C1 segment of cervical spinal cord (tissue), 14 donors: ENCODE results near the gene ELN.
A peak's percentile ranks its signal among the peaks of the same experiment; 100 is the strongest.

Experiments
- DNase-seq, 14 donors: peaks; one replicate each; lab custom pipeline; 2025; lab: John Stamatoyannopoulos, UW

Gene ELN

DNA sequence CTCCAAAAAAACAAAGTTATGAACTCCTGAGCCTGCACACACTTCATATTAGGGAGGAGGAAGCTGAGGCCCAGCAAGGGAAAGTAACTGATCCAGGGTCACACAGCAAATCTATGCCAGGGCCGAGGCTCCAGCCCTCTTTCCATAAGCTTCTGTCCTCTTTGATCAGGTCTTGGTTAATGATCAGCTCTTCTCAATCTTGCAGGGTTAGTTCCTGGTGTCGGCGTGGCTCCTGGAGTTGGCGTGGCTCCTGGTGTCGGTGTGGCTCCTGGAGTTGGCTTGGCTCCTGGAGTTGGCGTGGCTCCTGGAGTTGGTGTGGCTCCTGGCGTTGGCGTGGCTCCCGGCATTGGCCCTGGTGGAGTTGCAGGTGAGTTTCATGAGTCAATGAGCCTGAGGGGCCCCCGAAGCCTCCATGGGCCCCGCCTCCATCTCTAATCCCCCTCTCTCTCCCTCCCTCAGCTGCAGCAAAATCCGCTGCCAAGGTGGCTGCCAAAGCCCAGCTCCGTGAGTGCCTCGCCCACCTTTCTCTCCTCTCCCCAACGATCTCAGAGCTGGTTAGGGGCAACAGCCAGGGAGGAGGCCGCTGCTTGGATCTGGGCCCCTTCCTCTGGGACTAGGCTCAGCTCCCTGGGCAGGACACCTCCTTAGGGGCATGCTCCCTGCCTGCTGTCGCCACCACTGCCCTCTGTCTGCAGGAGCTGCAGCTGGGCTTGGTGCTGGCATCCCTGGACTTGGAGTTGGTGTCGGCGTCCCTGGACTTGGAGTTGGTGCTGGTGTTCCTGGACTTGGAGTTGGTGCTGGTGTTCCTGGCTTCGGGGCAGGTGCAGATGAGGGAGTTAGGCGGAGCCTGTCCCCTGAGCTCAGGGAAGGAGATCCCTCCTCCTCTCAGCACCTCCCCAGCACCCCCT lies 32.0 kb downstream of the ELN start:
- peak in 1 of 14 donors; percentile 71 for DNase-seq

DNA sequence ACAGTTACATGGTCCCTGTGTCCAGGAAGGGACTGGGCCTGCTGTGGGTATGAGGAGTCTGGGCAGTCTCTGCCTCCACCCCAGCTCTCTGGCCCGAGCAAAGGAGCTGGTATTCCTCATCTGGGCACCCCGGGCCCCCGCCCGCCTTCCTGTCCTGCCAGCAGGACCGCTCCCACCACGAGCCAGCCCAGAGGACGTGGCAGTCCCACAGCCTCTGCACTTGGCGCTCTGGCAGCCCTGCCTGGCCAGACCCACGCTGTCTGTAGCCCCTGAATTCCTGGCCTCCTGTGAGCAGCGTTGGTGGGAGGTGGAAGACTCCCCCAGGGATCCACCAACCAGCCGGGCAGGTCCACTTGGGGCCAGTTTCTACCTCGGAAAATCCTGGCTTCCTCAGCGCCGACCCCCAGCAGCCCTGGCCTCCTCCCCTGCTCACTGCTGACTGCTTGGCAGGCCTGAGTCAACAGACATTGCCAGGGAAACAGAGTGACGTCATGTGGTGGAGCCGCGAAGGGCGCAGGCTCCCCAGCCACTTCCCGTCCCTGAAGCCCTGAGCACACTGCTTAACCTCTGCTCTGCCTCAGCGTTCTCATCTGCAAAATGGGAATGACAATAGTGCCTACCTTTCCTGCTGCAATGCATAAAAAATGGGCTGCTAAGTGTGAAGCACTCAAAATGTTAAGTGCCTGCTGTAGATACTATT lies 34.0 kb downstream of the ELN start:
- DNase-seq = peak in 12 of 14 donors; percentile 46 to 90 (median 68)

DNA sequence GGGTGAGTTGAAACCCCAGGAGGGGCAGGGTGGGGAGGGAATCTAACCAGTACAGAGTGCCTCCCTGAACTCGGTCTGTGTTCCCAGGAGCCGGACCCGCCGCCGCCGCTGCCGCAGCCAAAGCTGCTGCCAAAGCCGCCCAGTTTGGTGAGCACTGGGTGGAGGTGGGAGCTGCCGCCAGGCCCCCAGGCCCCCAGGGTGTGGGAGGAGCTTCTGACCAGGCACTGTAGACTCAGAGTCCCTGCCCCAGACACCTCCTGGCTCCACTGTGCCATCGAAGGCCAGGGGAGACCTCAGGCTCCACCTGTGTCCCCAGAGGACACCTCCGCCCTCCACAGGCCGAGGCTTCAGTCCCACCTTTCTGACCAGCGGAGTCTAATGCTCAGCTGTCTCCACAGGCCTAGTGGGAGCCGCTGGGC lies 35.3 kb downstream of the ELN start:
- no peak for DNase-seq

DNA sequence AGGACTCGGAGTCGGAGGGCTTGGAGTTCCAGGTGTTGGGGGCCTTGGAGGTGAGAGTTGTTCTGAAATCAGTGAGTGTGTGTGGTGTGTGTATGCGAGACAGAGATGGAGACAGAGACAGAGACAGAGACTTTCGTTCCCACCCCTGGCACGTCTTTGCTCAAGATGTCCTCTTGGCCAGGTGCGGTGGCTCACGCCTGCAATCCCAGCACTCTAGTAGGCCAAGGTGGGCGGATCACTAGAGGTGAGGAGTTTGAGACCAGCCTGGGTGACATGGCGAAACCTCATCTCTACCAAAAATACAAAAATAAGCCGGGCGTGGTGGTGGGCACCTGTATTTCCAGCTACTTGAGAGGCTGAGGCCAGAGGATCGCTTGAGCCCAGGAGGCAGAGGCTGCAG lies 35.7 kb downstream of the ELN start:
- DNase-seq = no peak

DNA sequence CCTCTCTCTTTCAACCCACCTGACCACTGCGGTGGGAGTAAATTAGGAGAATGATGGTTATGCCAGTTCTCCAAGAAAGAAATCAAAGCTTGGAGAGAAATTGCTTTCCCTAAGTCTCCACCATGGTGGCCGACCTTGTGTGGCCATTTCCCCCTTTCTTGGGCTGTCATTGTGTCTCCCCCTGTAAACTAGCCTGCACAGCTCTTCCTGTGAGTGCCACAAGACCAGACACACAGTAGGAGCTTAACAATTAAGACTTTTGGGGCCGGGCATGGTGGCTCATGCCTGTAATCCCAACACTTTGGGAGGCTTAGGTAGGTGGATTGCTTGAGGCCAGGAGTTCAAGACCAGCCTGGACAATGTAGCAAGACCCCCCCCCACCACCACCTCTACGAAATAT lies 36.7 kb downstream of the ELN start:
- DNase-seq = no peak

DNA sequence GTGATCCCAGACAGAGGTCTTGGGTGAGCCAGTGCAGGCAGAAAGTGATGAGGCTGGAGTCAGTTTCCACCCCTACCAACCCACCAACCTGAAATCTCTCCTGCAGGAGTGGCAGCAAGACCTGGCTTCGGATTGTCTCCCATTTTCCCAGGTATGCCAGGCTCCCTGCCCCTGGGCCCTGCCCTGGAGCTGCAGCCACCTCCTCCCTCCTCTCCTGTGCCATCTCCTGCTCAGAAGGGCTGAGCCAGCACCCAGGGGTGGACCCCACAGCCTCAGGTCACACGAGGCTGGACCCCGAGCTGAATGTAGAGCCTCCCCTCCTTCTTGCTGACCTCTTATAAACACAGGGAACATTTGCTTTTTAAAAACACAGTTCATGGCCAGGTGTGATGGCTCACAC lies 38.7 kb downstream of the ELN start:
- no peak for DNase-seq

DNA sequence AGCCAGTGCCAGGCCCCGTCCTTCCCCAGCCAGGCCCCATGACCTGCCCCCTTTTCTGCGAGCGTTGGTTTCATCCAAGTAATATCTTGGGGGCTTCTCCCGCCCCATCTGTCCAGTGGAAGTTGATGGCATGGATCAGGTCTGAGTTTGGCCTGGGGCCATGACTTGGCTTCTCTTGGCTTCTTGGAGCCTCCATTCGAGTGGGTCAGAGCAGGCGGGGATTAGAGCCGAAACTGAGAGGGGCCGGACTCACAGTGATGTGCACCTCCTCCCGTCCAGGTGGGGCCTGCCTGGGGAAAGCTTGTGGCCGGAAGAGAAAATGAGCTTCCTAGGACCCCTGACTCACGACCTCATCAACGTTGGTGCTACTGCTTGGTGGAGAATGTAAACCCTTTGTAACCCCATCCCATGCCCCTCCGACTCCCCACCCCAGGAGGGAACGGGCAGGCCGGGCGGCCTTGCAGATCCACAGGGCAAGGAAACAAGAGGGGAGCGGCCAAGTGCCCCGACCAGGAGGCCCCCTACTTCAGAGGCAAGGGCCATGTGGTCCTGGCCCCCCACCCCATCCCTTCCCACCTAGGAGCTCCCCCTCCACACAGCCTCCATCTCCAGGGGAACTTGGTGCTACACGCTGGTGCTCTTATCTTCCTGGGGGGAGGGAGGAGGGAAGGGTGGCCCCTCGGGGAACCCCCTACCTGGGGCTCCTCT lies 40.6 kb downstream of the ELN start:
- no peak for DNase-seq

DNA sequence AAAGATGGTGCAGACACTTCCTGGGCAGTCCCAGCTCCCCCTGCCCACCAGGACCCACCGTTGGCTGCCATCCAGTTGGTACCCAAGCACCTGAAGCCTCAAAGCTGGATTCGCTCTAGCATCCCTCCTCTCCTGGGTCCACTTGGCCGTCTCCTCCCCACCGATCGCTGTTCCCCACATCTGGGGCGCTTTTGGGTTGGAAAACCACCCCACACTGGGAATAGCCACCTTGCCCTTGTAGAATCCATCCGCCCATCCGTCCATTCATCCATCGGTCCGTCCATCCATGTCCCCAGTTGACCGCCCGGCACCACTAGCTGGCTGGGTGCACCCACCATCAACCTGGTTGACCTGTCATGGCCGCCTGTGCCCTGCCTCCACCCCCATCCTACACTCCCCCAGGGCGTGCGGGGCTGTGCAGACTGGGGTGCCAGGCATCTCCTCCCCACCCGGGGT lies 41.1 kb downstream of the ELN start:
- no peak for DNase-seq

DNA sequence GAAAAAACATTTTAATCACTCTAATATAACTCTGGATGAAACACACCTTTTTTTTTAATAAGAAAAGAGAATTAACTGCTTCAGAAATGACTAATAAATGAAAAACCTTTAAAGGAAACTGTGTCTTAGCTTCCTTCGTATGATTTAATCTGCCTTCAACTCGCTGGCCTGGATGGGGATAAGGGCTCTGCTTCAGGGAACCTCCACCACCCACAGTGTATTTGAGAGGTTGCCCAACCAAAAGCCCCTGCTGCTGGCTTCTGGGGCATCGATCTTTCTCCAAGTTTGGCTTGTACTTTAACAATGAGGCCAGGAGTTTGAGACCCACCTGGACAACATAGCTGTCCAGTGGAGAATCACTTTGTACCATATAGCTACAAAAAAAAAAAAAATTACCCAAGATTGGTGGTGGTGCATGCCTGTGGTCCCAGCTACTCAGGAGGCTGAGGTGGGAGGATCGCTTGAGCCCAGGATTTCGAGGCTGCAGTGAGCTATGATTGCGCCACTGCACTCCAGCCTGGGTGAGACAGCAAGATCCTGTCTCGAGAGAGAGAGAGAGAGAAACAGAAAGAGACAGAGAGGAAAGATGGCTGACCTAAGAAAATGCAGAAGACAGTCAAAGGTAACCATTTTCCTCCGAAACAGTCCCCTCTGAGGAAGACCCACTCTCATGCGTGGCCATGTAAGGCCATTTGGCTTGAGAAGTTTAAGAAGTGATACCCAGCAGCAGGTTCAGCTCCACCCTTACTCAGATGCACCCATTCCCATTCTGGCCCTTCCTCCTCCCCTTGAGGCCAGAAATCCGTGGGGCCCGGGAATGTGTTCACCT lies 42.0 kb downstream of the ELN start:
- DNase-seq = no peak

DNA sequence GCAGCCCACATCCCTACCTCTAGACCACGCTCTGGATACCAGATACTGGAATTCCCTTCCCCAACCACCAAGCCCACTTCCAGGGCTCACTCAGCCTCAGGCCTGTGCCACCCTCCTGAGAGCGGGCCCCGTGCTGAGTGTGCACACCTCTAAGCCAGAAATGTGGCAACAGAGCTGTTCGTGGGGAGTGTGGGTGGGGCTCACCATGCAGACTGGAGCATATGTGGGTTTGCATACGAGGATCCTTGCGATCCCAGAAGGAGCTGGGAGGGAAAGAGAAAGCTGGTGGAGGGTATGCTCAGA lies 42.6 kb downstream of the ELN start:
- DNase-seq = no peak

DNA sequence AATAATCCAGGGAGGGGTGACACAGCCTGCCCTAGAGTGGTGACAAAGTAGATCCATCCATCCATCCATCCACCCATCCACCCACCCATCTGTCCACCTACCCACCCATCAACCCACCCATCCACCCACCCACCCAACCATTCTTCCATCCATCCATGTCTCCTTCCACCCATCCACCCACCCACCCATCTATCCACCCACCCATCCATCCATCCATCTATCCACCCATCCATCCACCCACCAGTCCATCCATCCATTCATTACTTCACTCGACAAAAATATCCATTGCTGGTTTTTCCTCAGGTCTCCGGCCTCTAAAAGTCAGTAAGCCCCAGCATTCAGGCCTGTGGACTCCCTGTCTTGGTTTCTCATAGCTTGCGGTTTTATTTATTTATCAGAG lies 43.1 kb downstream of the ELN start:
- no peak for DNase-seq

DNA sequence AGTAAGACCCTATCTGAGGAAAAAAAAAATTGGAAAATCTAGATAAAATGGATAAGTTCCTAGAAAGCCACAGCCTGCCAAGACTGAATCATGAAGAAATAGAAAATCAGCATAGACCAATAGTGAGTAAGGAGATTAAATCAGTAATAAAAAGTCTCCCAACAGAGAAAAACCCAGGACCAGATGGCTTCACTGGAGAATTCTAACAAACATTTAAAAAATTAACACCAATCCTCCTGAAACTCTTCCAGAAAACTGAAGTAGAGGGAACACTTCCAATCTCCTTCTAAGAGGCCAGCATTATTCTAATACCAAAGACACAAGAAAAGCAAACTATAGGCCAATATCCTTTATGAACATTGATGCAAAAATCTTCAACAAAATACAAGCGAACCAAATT lies 46.8 kb downstream of the ELN start:
- no peak for DNase-seq

DNA sequence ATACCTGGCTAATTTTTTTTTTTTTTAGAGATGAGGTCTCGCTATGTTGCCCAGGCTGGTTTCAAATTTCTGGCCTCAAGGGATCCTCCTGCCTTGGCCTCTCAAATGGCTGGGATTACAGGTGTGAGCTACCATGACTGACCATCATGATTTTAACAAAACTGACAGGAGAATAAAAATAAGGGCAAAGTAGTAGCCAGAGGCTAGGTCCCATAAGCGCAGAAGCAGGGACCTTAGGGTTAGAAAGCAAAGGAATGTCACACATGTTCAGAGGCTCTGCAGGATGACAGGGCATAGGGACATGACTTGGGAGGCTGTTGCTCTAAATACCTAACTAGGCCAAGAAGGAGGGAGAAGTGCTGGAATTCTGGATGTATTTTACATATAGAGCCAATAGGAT lies 50.5 kb downstream of the ELN start:
- DNase-seq = no peak

DNA sequence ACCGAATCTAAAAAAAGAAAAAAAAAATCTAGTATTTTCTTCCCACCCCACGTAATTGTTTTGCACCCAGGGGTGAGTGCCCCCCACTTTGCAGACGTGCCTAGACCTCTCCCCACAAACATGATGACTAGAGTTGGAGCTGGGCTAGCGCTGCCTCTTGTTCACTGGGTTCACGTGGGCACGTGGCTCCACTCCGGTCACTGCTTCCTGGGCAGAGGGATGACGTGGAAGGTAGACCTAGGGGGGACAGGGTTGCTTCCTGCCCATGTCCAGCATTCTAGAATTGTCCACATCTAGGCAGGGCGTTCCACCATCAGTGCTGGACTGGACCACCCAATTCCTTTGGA lies 54.8 kb downstream of the ELN start:
- no peak for DNase-seq

DNA sequence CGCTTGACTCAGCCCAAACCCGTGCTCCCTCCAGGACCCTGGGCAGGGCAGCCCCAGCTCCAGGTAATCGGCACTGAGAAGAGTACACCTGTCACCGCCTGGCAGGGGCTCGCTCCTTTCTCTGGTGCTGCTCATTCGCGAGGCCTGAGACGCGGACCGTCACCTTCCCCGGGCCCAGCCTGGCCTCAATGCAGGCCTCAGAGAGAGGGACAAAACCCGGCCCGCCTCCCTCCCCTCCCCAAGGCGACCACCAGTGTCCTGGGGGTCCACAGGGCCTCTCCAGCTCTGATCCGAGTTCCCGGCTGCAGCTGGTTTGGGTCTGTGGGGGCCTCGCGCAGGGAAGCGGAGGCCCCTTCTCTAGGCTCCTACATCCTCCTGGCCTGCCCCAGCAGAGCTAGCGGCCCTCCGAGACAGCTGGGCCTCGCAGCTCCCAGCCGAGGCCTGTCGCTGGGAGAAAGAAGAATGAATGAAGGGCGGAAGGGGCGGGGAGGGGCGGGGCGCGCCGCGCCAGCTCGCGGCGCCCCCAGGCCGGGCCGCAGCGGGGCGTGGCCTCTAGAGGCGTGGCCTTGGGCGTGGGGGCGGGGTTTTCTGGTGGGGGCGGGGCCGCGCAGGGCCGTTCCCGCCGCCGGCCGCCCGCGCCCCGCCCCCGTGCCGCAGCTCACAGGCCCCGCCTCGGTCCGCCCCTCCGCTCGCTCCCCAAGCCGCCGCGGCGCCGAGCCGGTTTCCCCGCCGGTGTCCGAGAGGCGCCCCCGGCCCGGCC lies 55.3 kb downstream of the ELN start, which contains the start of gene LIMK1:
Gene LIMK1, plus strand, starts transcription at position 688 of the 760 bp plus-strand sequence. CDS start 187 bp downstream, outside the sequence.
- DNase-seq = peak in 13 of 14 donors; percentile 30 to 86 (median 71)

DNA sequence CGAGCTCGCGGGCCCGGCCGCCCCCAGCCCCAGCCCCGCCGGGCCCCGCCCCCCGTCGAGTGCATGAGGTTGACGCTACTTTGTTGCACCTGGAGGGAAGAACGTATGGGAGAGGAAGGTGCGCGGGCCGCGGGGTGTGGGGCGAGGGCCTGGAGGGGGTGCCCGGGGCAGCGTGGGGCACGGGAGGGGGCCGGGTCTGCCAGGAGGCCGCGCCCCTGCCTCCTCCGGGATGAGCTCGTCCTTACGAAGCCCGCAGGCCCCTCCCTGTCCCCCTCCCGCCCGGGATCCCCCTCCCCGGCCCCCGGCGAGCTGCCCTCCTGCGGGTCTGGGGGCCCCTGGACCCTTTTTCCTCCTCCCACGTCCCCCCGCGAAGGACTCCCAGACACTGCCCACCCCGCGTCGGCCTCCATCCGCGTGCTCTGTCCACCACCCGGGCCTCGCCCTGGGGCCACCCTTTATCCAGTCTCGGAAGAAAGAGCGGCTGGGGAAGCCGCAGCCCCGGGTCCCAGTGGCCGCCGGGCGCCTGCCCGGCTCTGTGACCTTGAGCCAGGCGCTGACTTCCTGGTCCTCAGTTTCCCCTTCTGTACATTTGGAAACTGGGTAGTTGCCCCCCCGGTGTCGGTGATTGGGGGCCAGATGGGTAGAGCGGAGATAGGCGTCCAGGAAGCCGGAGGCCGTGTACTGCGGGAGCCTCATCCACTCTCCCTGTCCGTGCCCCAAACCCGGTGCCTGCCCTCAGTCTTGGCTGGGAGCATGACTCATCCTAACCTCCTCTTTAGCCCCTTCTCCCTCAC lies 56.2 kb downstream of the ELN start:
- peak in 4 of 14 donors; percentile 31 to 46 (median 40) for DNase-seq

DNA sequence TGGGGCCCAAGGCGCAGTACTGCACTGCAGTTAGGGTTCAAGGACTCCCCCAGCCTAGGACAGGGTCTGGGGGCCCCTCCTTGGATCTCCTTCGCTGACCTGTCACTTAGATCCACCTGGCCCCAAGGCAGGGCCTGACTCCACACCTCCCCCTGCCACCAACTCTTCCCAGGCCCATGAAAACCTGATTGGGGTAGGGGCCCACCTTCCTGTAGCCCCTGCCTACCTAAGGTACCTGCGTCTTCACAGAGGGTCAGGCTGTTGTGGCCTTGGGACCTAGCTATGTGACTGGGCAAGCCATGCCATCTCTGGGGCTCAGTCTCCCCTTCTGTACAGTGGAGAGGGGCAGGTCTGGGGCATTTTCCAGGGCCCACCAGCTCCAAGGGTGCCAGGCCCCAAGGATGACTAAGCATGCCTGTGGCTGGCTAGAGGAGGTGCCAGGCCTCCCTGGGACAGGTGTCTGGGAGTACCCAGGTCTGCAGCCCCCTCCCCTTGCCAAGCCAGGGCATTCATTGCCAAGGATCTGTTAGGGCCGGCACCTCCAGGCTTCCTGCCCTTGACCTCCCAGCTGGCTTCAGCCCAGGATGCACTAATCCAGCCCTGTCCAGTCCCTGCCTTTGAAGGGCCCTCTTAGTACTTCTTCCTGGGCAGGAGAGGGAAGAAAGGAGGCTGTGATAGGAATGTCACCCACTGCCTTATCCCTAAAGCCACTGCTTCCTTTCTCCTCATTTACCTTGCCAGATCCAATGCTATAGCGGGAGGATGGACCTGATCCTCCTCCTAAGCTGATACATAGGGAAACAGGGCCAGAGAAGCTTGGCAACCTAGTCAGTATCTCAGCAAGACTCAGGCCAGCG lies 57.0 kb downstream of the ELN start:
- DNase-seq = peak in 1 of 14 donors; percentile 23

DNA sequence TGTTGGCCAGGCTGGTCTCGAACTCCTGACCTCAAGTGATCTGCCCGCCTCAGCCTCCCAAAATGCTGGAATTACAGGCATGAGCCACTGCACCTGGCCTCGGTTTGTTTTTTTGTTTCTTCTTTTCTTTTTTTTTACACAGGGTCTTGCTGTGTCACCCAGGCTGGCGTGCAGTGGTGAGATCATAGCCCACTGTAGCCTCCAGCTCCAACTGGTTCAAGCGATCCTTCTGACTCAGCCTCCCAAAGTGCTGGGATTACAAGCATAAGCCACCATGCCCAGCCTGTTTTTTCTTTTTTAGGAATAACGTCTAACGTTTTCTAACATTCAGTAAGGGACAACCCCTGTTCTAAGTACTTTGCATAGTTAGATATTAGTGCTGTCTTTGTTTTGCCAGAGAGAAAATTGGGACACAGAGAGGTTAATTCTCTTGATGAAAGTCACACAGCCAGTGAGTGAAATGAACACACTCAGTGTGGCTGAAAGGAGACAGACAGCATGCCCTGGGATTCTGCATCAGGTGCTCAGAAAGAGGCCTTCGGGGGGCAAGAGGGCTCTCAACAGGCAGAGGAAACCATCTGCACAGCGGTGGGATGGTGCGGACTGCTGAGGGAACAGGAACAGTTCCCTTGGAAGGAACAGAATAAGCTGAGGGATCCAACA lies 59.9 kb downstream of the ELN start:
- DNase-seq = no peak
